Peyer's patch (tissue), 4 donors: ENCODE results near the gene RICTOR. TPM values are rescaled to one million over a fixed set of nuclear protein-coding genes. Genes with fewer than 3 reads are reported as not detected.

ENCODE experiments used
- DNase-seq, 3 donors: peaks; one replicate each; pipeline ENCODE4 v3.0.0-alpha.2; 2017 to 2019
- H3K27ac ChIP-seq, 4 donors: fragments of 200-600 bp; sonication (generic); one replicate each; pipeline ENCODE4 v1.5.1; 2016 to 2019
- H3K27me3 ChIP-seq, 2 donors: fragments of 200-600 bp; sonication (generic); one replicate each; pipeline ENCODE4 v1.5.1; 2019
- H3K36me3 ChIP-seq, 3 donors: fragments of 200-600 bp; sonication (generic); one replicate each; pipeline ENCODE4 v1.5.1; 2016 to 2019
- H3K4me1 ChIP-seq, 4 donors: fragments of 200-600 bp; sonication (generic); one replicate each; pipeline ENCODE4 v1.5.1; 2016 to 2019
- H3K4me3 ChIP-seq, 4 donors: fragments of 200-600 bp; sonication (generic); 1 replicate in 3 of 4; 2 replicates in 1 of 4; pipeline ENCODE4 v1.5.1; 2016 to 2019; ENCODE audit warnings: mild to moderate bottlenecking in 1 of 4
- H3K9me3 ChIP-seq, 4 donors: fragments of 200-600 bp; sonication (generic); one replicate each; pipeline ENCODE4 v1.5.1; 2016 to 2019; ENCODE audit warnings: mild to moderate bottlenecking in 1 of 4
- CTCF ChIP-seq, 6 experiments: fragments of 450-650 bp in 4 of 6; fragments of 200-600 bp in 2 of 6; sonication (generic) in 1 of 6; IDR thresholded peaks; one replicate each; pipeline ENCODE4 v1.5.1; 2017 to 2019; ENCODE audit warnings: antibody characterized with exemption in 6 of 6, mild to moderate bottlenecking in 3 of 6, moderate library complexity in 1 of 6
- POLR2A ChIP-seq, 2 donors: fragments of 450-650 bp; IDR thresholded peaks; one replicate each; pipeline ENCODE4 v1.5.1; 2017; ENCODE audit warnings: antibody characterized with exemption in 2 of 2, mild to moderate bottlenecking in 2 of 2, moderate library complexity in 2 of 2
- total RNA-seq, 4 donors: library from RNA; depleted of rRNA; stranded (reverse); fragments of >200 nt; gene quantifications; one replicate each; pipeline ENCODE4 v1.1.0, GENCODE V29; 2016

The RICTOR gene
- total RNA-seq, 4 donors from 2014 or later: 27.0 to 48.7 (median 33.5) TPM

GRCh38 chr5:38935437-38935836 is 138.8 kb downstream of the RICTOR start:
- no peaks in the 10 kb centered on the region for H3K9me3 ChIP-seq
- H3K27ac ChIP-seq: no peak overlapping the region
- no peaks in the 10 kb centered on the region for H3K4me1 ChIP-seq
- no peaks in the 10 kb centered on the region for H3K27me3 ChIP-seq
- H3K4me3 ChIP-seq: no peak overlapping the region
- no peak for TF ChIP-seq POLR2A (IDR thresholded peaks at IDR 0.05)
- TF ChIP-seq CTCF (IDR thresholded peaks at IDR 0.05): no peak
- peaks cover 0 to 4% (median 0%) of the 10 kb centered on the region in 3 donors for H3K36me3 ChIP-seq
- DNase-seq: no peak

- Histone ChIP-seq H3K9me3 (no peaks in the 10 kb centered on the region), H3K27ac (no peak overlapping the region), H3K27me3 (no peaks in the 10 kb centered on the region), H3K4me3 (no peak overlapping the region), H3K36me3 (peaks cover 0 to 4% (median 0%) of the 10 kb centered on the region in 3 donors), H3K4me1 (no peaks in the 10 kb centered on the region)
- DNase-seq: no peak
- TF ChIP-seq POLR2A (IDR thresholded peaks at IDR 0.05): no peak
- no peak for TF ChIP-seq CTCF (IDR thresholded peaks at IDR 0.05)
These were observed 141.3 kb downstream of the RICTOR start for GRCh38 chr5:38932854-38933408.

- Histone ChIP-seq H3K27ac (no peak overlapping the region), H3K36me3 (peaks cover 0 to 4% (median 0%) of the 10 kb centered on the region in 3 donors), H3K27me3 (no peaks in the 10 kb centered on the region), H3K9me3 (no peaks in the 10 kb centered on the region), H3K4me1 (no peaks in the 10 kb centered on the region), H3K4me3 (no peak overlapping the region)
- DNase-seq: no peak
- TF ChIP-seq POLR2A (IDR thresholded peaks at IDR 0.05) (no peak), CTCF (IDR thresholded peaks at IDR 0.05) (no peak)
These were observed 142.5 kb downstream of the RICTOR start for GRCh38 chr5:38931731-38932130.

GRCh38 chr5:38929838-38930237 is 144.4 kb downstream of the RICTOR start:
- no peaks in the 10 kb centered on the region for H3K9me3 ChIP-seq
- H3K4me3 ChIP-seq: no peak overlapping the region
- H3K27me3 ChIP-seq: no peaks in the 10 kb centered on the region
- DNase-seq: no peak
- H3K4me1 ChIP-seq: no peaks in the 10 kb centered on the region
- H3K27ac ChIP-seq: no peak overlapping the region
- TF ChIP-seq CTCF (IDR thresholded peaks at IDR 0.05) (no peak), POLR2A (IDR thresholded peaks at IDR 0.05) (no peak)
- H3K36me3 ChIP-seq: peaks cover 0 to 4% (median 0%) of the 10 kb centered on the region in 3 donors

GRCh38 chr5:38927470-38927869 is 146.7 kb downstream of the RICTOR start:
- no peaks in the 10 kb centered on the region for H3K27me3 ChIP-seq
- H3K9me3 ChIP-seq: no peaks in the 10 kb centered on the region
- no peak for TF ChIP-seq POLR2A (IDR thresholded peaks at IDR 0.05)
- TF ChIP-seq CTCF (IDR thresholded peaks at IDR 0.05): no peak
- no peak overlapping the region for H3K4me3 ChIP-seq
- no peaks in the 10 kb centered on the region for H3K4me1 ChIP-seq
- H3K27ac ChIP-seq: no peak overlapping the region
- H3K36me3 ChIP-seq: peaks cover 0 to 4% (median 0%) of the 10 kb centered on the region in 3 donors
- no peak for DNase-seq

- no peak for TF ChIP-seq CTCF (IDR thresholded peaks at IDR 0.05)
- no peak for TF ChIP-seq POLR2A (IDR thresholded peaks at IDR 0.05)
- Histone ChIP-seq H3K4me1 (no peaks in the 10 kb centered on the region), H3K9me3 (no peaks in the 10 kb centered on the region), H3K27me3 (no peaks in the 10 kb centered on the region), H3K4me3 (no peak overlapping the region), H3K27ac (no peak overlapping the region), H3K36me3 (peaks cover 0 to under 1% (median 0%) of the 10 kb centered on the region in 3 donors)
- no peak for DNase-seq
These were observed 148.1 kb downstream of the RICTOR start for GRCh38 chr5:38926121-38926520.
